Measurements from ENCODE around the gene SNX14.

The SNX14 gene

DNA sequence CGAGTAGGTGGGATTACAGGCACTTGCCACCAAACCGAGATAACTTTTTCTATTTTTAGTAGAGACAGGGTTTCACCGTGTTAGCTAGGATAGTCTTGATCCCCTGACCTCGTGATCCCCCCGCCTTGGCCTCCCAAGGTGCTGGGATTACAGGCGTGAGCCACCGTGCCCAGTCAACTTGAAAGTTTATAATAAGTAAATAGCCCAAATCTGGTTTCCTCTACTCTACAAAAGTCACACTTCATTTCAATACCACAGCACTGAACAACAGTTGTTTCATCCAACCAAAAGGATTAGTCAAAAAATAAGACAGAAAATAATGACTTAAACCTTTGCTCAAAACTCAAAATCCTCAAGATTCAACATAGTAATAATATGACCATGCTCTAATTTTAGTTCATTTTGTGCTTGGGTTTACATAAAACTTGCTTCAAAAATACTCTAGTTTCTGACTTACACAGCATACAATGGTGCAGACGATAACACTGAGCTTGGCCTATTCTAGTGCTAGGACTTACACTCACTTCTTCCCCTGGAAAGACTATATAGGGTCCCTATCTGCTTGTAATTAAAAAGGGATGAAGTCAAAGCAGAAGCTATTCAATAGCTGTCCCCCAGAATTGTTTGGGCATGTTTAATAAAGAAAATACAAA, 87.1 kb downstream of the SNX14 start:
- DNase-seq (ENCODE audit: low spot score): no peak

DNA sequence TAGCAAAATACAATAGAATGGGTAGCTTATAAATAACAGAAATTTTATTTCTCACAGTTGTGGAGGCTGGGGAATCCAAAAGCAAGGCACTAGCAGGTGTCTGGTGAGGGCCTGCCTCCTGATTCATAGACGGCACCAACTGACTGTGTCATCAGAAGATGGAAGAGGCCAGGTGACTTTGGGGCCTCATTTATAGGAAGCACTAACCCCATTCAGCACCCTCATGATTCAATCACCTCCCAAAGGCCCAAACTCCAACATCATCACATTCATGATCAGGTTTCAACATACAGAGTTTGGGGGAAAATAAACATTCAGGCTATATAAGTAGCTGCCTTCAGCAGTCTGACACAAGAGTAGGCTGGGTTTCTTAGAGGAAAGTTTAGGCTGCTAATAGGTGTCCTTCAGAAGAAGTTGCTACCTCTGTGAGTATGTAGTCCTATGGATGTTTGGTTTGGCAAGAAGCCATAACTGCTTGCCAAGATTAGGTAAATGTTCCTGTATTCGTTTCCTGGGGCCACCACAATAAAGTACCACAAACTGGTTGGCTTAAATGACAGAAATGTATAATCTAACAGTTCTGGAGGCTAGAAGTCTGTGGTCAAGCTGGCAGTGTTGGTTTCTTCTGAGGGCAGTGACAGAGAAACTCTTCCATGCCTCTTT, 94.9 kb downstream of the SNX14 start:
- no peak for DNase-seq (ENCODE audit: low spot score)

DNA sequence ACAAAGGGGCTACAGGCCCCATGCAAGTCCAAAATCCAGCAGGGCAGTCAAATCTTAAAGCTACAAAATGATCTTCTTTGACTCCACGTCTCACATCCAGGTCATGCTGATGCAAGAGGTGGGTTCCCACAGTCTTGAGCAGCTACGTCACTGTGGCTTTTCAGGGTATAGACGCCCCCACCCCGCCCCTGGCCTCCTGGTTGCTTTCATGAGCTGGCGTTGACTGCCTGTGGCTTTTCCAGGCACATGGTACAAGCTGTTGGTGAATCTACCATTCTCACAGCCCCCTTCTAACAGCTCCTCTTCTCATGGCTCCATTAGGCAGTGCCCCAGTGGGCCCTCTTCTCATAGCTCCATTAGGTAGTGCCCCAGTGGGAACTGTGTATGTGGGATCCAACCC, 96.8 kb downstream of the SNX14 start:
- no peak for DNase-seq (ENCODE audit: low spot score)

DNA sequence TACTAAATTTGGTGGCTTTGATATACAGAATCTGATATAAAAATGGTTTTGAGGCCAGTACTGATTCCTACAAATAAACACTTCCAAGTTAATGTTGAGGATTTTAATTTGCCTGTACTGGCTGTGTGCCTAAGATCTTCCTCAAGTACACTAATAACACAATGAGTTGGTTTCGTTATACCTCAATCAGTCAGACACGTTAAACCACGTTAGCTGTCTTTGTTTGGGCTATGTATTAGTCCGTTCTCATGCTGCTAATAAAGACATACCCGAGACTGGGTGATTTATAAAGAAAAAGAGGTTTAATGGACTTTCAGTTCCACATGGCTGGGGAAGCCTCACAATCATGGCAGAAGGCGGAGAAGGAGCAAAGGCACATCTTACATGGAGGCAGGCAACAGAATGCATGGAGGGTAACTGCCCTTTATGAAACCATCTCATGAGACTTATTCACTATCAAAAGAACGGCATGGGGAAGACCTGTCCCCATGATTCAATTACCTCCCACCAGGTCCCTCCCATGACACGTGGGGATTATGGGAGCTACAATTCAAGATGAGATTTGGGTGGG, 97.6 kb downstream of the SNX14 start:
- no peak for DNase-seq (ENCODE audit: low spot score)

DNA sequence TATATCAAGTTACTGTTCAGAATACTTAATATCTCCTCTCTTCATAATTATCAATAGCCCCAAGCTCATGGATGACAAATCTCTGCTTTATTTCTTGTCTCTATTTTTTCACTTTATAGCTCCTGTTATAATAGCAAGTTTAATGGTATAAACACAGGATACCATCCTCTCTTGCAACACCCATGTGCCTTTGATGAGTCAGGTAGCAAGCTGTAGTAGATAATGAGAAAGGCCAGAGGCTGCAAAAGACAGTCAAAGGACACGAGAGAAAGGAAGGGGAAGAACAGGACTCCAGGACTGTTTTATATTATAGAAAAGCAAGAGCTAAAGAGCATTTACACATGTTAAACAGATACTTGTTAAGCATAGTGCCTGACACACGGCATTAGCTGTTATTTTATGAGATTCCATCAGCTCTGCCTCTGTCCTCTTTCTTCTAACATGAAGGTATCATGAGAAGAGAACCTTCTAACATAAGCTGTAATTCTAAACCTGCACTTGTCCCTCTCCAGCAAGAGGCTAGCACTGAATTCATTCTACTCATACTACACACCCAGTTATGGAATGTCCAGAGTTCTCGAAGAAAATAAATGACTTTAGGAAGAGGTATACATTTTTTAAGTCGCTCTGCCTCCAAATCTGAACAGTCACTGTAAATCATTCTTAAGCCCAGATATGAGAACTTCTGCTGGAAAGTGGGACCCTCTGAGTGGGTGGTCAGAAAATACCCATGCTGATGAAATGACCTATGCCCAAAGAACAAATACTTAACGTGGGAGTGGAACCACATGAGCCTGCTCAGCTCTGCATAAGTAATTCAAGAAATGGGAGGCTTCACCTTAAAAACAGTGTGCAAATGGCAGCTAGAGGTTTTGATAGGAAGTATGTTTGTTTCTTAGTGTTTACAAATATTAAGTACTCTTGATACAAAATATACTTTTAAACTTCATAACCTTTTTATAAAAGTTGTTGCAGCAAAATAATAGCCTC, 98.8 kb downstream of the SNX14 start:
- no peak for DNase-seq (ENCODE audit: low spot score)

DNA sequence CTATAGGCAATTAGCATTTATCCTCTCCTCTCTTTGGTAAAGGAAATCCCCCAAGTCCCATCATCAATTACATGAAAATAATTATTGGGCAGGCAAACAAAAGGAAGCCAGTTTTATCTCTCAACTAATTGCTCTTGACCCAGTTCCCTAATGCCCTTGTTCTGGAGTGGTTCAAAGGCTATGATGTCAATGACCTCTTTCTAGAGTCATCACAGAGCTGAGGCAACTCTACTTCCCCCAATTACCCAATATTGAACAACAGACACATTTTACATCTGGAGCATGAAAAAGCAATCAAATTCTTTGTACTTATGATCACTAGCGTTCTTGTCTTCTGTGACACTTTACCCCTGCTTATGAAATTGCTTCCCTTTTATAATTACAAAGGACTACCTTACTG, 100.3 kb downstream of the SNX14 start:
- no peak for DNase-seq (ENCODE audit: low spot score)

DNA sequence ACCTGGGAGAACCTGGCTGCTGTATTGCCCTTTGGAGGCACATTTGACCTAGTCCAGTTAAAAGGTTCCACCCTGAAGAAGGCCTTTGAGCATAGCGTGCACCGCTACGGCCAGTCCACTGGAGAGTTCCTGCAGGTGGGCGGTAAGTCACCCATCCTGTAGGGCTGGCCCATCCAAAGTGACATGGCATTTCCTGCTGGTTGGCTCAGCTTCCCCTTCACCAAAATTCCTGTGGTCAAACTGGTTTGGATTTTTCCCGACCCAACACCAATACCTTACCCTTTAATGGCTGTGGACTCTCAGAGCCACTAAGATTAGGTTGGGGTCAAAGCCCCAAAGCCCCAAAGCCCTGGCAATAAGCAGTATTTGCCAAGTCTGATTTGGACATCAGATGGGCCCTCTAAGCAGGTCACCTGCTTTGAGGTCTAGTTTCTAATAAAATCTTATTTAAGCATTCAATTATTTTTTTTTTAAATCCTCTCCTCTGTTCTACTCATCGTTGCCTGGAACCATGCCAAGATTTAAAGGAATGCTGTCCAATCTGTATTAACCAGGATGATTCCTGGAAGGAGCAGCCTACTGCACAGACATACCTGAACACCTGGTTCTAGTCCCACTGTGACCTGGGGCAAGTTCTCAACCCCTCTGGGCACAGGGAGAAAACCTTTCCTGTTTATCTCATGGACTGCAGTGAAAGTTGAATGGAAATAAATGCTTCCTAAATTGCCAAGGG, 103.0 kb downstream of the SNX14 start:
- no peak for DNase-seq (ENCODE audit: low spot score)

DNA sequence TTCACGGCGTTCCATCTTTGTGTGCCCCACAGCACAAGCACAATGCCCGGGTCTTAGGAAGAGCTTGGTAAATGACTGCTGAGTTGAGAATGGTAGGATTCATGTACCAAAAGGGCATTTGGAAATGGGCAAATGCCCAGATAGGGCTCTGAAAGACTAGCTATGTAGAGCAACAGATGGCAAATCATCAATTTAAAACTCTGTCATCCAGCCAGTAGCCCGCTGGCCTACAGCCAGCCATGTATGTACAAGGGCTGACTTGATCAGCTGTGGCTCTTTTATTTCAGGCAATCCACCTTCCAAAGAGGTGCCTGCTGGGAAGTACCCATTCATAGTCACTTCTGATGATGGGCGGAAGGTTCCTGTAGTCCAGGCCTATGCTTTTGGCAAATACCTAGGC, 108.7 kb downstream of the SNX14 start:
- DNase-seq (ENCODE audit: low spot score): peak; percentile 49

DNA sequence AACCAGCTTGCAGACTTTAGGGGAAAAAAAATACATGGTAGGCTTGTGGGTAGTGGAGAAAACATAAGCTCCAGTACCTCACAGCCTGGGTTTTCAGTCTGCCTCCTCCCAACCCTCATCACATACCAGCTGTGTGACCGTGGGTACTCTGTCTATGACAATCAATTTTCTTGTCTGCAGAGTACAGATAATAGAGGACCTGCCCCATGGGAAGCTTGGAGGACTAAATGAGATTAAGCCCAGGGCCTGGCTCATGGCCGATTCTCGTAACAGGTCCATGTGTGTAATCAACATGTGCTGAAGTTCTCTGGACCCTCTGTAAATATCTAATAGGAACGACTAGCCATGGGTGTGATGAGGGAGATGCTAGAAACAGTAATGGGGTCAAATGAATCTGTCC, 109.8 kb downstream of the SNX14 start:
- DNase-seq (ENCODE audit: low spot score): peak; percentile 66

DNA sequence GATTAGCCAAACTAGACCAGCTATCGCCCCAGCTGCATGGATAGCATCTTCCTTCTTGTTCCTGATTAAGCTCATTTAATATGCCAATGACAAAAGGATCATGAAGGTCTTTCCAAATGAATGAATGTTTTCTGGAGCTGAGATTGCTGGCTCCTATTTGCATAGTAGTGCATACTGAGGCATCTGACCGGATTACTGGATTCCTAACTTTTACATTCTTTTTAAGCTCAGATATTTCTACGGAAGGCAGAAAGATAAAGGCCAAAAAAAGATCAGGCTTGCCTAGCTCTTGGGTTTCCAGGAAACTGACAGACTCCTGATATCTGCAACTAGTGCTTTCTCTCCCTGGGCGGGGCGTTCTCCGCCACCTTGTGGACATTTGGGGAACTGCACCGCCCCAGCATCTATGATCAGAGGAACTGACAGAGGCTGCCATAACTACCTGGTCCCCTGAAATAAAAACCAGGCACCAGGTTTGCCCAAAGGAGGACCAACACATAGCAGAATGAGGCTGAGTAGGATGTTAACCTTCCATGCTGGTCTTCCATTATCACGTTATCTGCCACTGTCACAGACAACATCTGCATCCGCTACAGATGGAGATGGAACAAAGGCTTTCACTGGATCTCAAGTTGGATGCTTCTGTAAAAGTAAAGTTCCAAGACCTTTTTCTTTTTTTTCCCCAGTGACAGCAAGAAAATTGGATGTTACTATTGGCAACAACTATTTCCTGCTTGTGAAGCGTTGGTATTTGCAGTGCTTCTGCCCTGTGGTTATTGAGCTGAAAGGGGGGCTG, 110.6 kb downstream of the SNX14 start:
- DNase-seq (ENCODE audit: low spot score): peak; percentile 77

DNA sequence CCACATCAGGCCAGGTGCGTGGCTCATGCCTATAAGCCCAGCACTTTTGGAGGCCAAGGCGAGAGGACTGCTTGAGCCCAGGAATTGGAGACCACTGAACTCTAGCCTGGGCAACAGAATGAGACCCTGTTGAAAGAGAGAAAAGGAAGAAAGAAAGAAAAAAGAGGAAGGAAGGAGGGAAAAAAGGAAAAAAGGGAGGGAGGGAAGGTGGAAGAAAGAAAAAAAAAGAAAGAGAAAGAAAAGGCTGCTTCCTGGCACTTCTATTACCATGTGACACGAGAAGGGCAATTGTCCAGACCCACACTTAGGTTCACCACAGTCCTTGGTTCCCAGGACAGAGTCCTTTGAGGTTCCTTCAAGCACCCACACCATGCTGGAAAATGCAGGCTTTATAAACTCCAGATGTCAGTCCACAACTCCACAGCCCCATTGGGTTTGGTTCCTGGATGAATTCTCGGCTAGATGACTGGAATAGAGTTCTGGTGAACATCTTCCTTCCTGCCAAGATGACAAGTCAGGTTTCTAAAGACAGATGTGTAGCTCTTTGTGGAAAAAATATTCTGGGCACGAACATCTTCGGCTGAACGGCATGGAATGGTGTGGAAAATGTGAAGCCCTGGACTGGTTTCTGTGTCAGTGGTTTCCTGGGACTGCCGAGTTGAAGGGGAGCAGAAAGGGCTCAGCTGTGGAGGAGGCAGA, 111.3 kb downstream of the SNX14 start:
- DNase-seq (ENCODE audit: low spot score): no peak

DNA sequence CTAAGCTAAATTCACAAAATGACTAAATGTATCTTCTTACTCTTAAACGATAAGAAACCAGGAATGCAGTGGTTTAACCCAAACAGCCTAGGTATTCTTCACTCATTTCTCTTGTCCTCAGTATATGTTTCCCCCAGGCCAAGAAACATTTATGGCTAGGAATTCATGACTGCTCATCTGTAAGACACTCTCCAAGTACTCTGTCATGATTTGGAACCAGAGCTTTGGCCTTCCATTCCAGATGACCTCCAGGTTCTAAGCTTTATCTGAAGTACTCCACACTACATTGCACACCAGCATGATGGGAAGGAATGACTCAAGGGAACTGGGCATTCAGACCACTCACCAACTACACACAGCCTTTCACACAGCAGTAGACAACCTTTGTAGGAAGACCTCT, 114.5 kb downstream of the SNX14 start:
- DNase-seq (ENCODE audit: low spot score): no peak

DNA sequence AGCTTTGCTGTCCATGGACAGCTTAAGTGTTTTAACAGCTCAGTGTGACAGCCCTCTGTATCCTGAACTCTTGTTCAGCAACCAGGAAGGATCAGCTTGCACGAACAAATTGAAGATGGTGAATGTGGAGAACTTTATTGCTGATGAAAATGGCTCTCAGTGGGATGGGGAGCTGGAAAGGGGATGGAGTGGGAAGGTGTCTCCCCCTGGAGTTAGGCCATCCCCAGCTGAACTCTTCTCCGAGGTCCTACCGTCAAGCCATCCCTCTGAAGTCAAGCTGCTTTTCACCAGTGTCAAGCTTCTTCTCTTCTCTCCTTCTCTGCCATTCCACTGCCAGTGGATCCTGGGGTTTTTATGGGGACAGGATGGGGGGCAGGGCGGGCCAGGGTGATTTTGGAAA, 117.1 kb downstream of the SNX14 start:
- DNase-seq (ENCODE audit: low spot score): no peak

DNA sequence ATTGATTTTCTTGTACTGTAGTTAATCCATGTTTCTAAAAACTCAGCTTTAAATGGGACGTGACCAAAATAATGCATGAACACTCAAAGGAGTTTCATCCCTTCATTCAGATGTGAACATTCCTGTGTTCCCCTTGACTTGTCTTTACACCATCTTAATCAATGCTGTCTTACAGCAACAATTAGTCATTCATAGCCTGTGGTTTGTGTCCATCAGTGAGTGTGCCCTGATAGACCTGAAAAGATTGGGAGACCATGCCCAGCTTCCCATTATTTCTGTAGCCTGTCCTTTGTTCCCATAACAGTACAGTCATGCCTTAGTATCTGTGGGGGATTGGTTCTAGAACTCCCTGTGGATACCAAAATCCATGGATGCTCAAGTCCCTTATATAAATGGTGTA, 119.9 kb downstream of the SNX14 start:
- DNase-seq (ENCODE audit: low spot score): no peak

DNA sequence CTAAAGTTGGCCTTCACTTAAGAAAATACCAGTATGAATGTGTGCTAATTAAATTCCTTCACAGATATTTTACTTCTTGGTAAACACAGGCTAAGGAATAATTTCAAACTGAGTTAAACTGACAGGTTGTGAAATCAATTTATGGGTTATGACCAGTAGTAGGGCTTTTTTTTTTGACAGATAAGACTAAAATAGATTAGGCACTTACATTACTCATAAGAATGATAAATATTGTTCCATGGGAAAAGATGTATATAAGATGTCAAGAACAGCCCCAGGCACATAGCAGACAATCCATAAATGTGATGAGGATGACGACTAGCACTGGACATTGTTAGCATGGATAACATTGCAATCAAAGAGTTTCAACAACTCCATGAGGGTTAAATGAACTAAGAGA, 120.9 kb downstream of the SNX14 start:
- DNase-seq (ENCODE audit: low spot score): no peak

DNA sequence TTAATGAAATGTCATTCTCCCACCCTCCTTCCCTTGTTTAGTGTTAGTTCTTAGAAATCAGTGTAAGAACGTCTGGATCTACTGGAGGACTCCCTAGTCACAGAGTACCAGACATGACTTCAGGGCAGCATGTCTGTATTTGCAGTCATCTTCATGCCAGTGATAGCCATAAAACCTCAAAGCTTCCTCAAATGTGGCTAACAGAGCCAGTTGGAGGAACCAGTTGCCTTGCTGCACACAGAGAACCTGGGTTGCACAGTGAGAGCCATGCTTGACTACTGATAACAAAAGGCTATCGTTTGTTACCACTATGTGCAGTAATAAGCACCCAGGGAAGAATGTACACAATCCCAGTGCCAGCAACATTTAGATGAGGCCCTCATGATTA, 123.6 kb downstream of the SNX14 start:
- no peak for DNase-seq (ENCODE audit: low spot score)

DNA sequence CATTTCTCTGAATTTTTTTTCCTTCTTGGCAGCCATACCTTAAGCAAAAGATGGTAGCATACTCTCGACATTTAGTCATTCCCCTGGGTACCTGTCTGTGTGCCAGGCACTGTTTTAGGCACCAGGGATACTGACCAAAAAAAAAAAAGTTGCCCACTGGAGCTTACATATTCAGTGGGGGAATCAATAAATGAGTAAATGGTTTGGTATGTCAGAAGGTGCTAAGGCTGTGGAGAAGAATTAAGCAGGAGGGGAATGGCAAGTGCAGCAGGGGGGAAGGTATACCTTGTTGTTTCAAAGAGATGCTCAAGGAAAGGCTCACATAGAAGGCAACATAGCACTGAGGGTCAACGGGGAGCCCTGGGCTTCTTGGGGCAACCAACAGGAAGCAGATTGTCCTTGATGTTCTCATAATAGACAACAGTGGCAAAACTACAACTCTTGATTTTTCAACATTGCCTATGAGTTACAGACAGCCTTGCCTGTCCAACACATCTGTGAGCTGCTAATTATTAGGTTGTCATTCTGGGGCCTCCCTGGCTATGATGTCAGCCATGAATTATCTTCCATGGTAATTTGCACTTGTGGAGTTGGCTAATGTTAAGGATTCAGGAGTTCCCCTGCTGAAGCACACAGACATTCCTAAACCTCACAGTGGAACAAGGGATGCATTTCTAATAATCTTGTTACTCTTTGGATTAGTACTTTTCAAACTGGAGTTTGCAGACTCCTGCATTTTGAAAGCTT, 124.2 kb downstream of the SNX14 start:
- no peak for DNase-seq (ENCODE audit: low spot score)

DNA sequence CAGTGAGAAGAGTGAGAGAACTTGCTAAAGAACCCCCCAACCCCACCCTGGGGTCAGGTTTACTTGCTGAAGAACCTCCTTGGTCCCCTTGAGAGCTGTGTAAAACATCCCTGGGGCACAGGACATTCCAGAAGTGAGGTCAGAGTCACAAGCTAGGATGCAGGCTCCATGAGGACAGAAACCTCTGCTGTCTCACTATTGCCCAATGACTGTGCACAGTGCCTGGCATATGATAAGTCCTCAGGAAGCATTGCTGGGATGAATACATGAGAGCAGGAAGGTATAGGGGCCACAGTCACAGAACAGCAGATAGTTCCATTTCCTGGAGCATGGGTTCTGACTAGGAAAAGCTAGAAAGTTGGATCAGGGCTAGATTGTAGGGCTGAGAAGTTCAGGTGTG, 125.3 kb downstream of the SNX14 start:
- no peak for DNase-seq (ENCODE audit: low spot score)

DNA sequence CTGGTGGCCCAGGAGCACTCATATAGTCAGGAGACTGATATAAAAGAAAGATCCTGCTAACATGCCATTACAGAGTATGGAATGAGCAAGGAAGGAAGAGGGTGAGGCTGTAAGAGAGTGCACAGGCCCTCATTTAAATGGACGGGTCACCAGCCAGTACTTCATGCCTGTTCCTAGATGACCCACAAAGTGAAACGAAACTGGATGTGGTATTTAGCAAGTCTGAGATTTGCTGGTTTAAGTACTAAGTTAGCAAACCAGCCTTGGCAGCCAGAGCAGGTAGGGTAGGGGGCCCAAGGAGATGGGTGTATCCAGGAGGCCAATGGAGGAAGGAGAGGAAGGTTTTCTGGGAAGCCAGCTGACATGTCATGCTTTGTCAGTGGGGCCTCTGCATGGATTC, 127.9 kb downstream of the SNX14 start:
- DNase-seq (ENCODE audit: low spot score): no peak

DNA sequence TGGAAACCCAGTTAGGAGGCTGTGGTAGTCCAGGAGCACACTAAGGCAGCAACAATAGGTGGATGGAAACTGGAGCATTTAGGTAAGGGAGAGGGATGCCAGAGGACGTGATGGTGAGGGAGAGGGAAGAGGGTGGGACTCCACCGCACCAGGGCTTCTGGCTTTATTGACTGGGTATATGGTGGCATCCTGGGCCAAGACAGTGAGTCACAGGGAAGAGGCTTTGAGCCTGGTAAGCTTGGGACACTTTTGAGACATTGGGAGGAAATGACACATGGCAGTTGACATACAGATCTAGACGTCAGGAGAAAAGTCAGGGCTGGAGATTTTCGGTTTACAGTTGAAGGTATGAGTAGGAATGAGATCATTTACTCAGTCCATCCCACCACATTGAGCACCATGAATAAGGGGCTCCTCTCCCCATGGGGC, 128.9 kb downstream of the SNX14 start:
- DNase-seq (ENCODE audit: low spot score): no peak
